Muscle of arm (tissue), 12 donors: ENCODE measurements around the gene GLIS1. TPM values are rescaled to one million over a fixed set of nuclear protein-coding genes. Genes with fewer than 3 reads are reported as not detected.

Source experiments
- DNase-seq: peaks from one replicate; pipeline ENCODE4 v3.0.0-alpha.2; 2013
- polyA plus RNA-seq, 12 donors: library from polyadenylated mRNA; unstranded; fragments of 120-200 nt; gene quantifications; one replicate each; pipeline ENCODE4 v1.2.1, GENCODE V29; 2013; ENCODE audit not compliant: insufficient read length in 12 of 12

The GLIS1 gene
- polyA plus RNA-seq, 12 donors: 0.11 to 5.8 (median 1.3) TPM; not detected in 8

DNA sequence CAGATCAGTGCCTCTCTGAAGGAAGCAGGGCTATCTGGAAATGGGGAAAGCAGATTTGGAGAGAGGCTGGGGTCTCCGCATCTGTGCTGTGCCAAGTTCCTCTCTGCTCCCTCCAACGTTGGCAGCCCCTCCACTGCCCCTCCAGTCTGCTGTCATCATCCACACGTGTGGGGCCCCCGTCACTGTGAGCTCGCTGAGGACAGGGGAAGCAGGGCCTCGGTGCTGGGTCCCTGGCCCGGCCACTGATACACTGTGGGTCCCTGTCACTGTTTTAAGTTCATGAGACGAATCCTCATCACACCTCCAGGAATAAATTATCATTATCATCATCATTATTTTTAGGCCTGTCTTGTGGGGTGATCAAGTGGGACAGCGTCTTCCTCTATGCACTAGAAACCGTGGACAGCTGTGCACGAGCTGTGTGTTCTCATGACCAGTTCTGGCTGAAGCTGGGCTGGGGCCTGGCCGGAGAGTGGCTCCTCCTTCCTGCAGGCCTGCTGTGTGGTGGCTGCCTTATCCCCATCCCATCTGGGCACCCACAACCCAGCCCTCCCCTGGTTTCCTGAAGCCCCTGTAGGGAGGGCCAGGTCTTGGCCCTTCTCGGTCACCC lies 227.5 kb downstream of the GLIS1 start:
- DNase-seq: no peak

- no peak for DNase-seq
Measured at GRCh38 chr1:53510215-53510614, 228.7 kb downstream of the GLIS1 start.

GRCh38 chr1:53509775-53510174 lies 229.2 kb downstream of the GLIS1 start:
- no peak for DNase-seq

GRCh38 chr1:53508991-53509666 lies 229.8 kb downstream of the GLIS1 start:
- DNase-seq: no peak

GRCh38 chr1:53508056-53508990 lies 230.6 kb downstream of the GLIS1 start:
- DNase-seq: no peak

- no peak for DNase-seq
Measured at GRCh38 chr1:53507116-53507820, 231.7 kb downstream of the GLIS1 start.

- DNase-seq: no peak
Measured at GRCh38 chr1:53506355-53507050, 232.5 kb downstream of the GLIS1 start.

- no peak for DNase-seq
Measured at GRCh38 chr1:53505891-53506290, 233.1 kb downstream of the GLIS1 start.

GRCh38 chr1:53505401-53505800 lies 233.6 kb downstream of the GLIS1 start:
- no peak for DNase-seq

- no peak for DNase-seq
Measured at GRCh38 chr1:53504901-53505300, 234.1 kb downstream of the GLIS1 start.

DNA sequence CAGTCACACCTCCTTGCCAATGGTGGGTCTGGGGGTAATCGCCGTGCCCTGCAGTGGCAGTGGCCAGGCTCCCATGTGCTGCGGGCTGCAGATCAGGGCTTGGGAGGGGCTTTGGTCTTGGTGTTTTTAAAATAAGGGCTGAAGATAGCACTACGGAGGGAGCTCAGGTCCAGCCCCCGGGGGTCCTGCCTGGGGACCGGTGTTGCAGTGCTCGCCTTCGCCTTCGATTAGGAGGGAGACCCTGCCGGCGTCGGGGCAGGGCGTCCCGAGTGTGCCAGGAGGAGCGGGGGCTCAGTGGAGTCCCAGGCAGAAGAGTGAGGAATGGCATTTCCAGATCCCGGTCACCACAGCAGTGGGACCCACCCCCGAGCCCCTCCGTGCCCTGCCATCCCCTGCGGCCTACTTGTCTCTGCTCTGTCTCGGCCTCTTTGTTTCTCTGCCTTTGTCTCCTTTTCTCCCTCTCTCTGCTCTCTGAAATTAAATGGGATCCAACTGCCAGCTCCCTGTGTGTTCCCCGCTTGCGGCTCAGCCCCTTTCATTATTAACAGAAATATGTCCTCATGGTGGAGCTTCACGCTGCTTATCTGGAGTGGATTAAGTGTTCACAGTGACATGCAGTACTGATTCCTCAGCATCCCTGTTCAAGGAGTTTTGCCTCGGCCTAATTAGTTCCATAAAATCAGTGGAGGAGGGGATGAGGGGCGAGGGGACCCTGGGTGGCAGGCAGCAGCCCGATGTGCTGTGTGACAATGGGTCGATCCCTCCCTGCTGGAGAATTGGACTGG lies 235.3 kb downstream of the GLIS1 start:
- DNase-seq: no peak

DNA sequence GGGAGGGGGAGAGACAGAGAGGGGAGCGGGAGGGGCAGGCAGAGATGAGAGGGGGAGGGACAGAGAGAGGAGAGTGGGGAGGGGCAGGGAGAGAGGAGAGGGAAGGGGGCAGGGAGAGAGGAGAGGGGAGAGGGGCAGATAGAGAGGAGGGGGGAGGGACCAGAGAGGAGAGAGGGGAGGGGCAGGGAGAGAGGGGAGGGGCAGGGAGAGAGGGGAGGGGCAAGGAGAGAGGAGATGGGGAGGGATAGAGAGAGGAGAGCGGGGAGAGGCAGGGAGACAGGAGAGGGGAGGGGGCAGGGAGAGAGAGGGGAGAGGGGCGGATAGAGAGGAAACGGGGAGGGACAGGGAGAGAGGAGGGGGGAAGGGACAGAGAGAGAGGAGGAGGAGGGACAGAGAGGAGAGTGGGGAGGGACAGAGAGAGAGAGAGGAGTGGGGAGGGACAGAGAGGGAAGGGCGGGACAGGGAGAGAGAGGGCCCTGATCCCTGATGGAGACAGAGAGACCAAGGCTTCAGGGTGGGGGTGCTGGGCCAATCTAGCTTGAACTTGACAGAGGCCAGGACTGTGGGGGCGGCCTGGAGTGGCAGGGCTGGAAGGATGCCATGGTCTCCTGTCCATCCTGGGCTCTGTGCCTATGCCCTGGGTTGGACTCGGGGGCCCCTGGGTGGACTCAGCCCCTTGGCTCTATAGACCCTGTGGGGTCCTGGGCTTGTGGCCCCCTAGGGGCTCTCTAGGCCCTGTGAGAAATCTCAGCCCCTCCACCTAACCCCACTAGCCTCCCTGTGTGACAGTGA lies 236.1 kb downstream of the GLIS1 start:
- no peak for DNase-seq

DNA sequence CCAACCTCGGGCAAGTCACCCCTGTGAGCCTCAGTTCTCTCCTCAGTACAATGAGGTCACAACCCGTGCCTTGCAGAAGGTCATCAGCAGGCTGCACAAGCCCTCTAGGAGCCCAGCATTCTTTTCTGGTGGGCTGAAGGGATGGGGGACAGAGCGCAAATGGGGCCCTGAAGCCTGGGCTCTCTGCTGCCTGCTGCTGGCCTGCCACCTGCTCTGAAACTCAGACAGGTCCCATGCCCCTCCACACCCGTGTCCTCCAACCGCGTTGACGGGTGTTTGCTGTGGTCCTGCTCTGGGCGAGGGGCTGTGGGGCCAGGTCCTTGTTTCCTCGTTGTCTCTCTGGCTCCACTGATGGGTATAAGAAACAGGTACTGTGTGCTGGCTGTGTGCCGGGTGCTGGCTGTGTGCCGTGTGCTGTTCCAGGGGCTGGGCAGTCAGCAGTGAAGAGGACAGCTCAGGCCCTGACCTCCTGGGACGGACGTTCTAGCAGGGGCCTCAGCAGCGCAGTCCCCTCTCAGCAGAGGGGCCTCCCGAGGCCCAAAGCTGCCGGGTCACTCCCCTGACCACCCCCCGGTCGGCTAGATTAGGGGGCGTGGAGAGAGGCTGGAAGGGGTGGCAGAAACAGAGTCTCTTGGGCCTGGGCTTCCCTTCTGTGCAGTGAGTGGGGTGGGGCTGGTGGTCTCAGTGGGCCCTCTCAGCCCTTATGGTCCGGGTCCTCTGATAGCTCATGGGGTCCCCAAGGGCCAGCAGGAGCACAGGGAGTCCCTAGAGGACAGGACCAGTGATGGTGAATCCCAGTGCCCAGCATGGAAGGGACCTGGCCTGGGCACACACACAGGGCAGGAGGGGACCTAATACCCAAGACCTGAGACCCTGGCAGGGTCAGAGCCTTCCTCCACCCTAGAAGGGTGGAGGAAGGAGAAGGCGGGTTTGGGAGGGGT lies 237.6 kb downstream of the GLIS1 start:
- no peak for DNase-seq

GRCh38 chr1:53500204-53501064 lies 238.5 kb downstream of the GLIS1 start:
- DNase-seq: no peak

DNA sequence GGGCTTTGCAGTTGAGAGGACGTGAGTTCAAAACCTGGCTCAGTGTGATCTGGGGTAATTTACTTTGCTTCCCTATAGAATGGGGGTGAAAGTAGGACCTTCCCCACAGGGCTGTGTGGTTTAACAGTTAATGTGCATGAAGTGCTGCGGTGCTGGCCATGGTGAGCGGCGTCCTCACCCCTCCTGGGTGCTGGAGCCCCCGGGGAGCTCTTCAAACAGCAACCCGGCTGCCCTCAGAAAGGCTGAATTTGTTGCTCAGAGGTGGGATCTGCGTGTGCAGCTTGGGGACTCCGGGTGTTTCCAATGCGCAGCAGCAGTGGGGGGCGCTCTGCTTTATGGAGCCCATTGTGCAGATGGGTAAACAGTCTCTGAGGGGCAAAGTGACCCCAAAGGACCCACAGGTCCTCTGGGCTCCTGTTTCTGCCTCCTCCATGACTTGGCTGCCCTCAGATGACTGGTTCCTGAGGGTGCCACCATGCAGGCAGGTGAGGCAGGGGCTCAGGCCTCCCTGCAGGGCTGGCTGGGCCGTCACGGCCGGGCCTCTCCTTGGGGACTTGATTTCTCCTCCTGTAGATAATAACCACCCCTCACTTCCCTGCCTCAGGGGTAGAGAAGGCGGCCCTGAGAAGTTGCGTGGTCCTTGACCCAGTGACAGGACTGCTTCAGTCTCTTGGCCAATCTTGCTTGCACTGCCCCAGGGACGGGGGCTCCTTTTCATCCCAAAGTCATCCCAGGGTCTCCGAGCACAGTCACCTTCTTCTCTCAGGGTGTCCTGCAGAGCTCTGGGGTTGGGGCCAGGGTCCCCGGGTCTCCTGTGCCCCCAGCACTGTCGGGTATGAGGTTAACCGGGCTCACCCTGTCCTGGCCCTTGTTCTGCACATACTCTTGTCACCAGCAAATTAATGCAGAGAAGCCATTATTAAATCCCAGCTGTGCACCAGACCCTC lies 239.4 kb downstream of the GLIS1 start:
- DNase-seq: no peak

DNA sequence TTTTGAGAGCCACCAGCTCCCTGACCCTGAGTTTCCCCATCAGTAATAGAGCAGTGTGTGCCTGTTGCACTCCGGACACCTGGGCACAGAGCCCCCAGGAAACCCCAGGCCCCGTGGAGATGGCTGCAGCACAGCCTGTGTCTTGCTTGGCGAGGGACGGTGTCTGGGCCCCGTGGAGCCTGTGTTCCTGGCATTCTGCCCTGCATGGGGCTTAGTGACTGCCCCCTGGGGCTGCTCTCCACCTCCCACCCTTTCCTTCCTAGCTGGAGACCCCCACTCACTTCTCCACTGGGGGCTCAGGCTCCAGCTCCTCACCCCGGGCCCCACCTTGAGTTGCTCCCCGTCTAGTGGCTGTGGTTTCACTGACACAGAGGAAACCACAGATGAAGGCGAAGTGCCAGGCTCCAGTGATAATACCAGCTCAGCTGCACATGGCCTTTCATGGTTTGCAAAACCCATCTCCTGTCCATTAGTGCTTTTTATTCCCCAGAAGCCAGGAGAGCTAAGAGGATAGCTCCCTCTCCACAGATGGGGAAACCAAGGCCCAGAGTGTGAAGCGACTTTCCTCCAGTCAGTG lies 240.3 kb downstream of the GLIS1 start:
- no peak for DNase-seq
